Tibial artery (tissue), 4 donors: Measurements from ENCODE around the gene NBL1.
A peak's percentile ranks its signal among the peaks of the same experiment; 100 is the strongest.

ENCODE experiments used
- DNase-seq, 2 donors: peaks; one replicate each; pipeline ENCODE4 v3.0.0-alpha.2; 2019
- H3K27ac ChIP-seq, 2 donors: fragments of 200-600 bp; sonication (generic) in 1 of 2; 1 replicate in 1 of 2; 2 replicates in 1 of 2; pipeline ENCODE4 v1.5.1; 2018 to 2019; ENCODE audit warnings: mild to moderate bottlenecking in 1 of 2
- H3K27me3 ChIP-seq, 2 donors: fragments of 200-600 bp; sonication (generic) in 1 of 2; one replicate each; pipeline versions ENCODE4 v1.5.1 to v1.6.0; 2016 to 2019
- H3K36me3 ChIP-seq, 3 donors: fragments of 200-600 bp; sonication (generic) in 2 of 3; one replicate each; pipeline ENCODE4 v1.5.1; 2016 to 2019; ENCODE audit warnings: mild to moderate bottlenecking in 2 of 3
- H3K4me1 ChIP-seq, 4 donors: fragments of 200-600 bp; sonication (generic) in 2 of 4; 1 replicate in 3 of 4; 2 replicates in 1 of 4; pipeline ENCODE4 v1.5.1; 2016 to 2019
- H3K4me3 ChIP-seq, 2 donors: fragments of 200-600 bp; sonication (generic) in 1 of 2; 1 replicate in 1 of 2; 2 replicates in 1 of 2; pipeline ENCODE4 v1.5.1; 2018 to 2019; ENCODE audit warnings: mild to moderate bottlenecking in 2 of 2
- H3K9me3 ChIP-seq, 3 donors: fragments of 200-600 bp; sonication (generic) in 1 of 3; one replicate each; pipeline ENCODE4 v1.5.1; 2016 to 2019
- CTCF ChIP-seq, 2 experiments: fragments of 200-600 bp in 1 of 2; fragments of 450-650 bp in 1 of 2; IDR thresholded peaks; one replicate each; pipeline ENCODE4 v1.5.1; 2017 to 2019; ENCODE audit warnings: antibody characterized with exemption in 2 of 2, mild to moderate bottlenecking in 1 of 2, moderate library complexity in 1 of 2
- intact Hi-C: fragments of 100-400 bp; cut with DNase I; formaldehyde crosslinking; loops from one replicate; pipeline ENCODE4 v1.15.0; 2023; ENCODE audit warnings: low total_unique reads

The NBL1 gene

GRCh38 chr1:19648689-19649088, 4.6 kb downstream of the NBL1 start:
- no peak for DNase-seq
- no peak for TF ChIP-seq CTCF (IDR thresholded peaks at IDR 0.05)
- H3K27me3 ChIP-seq: no peaks in the 10 kb centered on the region
- no peaks in the 10 kb centered on the region for H3K36me3 ChIP-seq
- H3K4me3 ChIP-seq: no peak overlapping the region
- peak overlapping the region; percentile 48 to 89 for H3K27ac ChIP-seq
- H3K4me1 ChIP-seq: peaks cover 0 to 72% (median 58%) of the 10 kb centered on the region in 4 donors
- intact Hi-C loops: loop anchor here (5.0 kb wide), 2 partner anchors 51 to 161 kb away; partner anchors contain the start of gene CAPZB
- H3K9me3 ChIP-seq: no peaks in the 10 kb centered on the region

GRCh38 chr1:19650416-19651140, 6.5 kb downstream of the NBL1 start:
- H3K4me3 ChIP-seq: no peak overlapping the region
- H3K27ac ChIP-seq: peak overlapping the region; percentile 53 to 66
- H3K4me1 ChIP-seq: peaks cover 0 to 78% (median 56%) of the 10 kb centered on the region in 4 donors
- H3K27me3 ChIP-seq: no peaks in the 10 kb centered on the region
- DNase-seq: no peak
- intact Hi-C loops: loop anchor here (5.0 kb wide), 1 partner anchor 258 kb away; no protein-coding TSS in a partner anchor
- H3K9me3 ChIP-seq: no peaks in the 10 kb centered on the region
- peaks cover 0 to 10% (median 9%) of the 10 kb centered on the region in 3 donors for H3K36me3 ChIP-seq
- TF ChIP-seq CTCF (IDR thresholded peaks at IDR 0.05): no peak

GRCh38 chr1:19651141-19651737, 7.1 kb downstream of the NBL1 start:
- Histone ChIP-seq H3K36me3 (peaks cover 0 to 16% (median 13%) of the 10 kb centered on the region in 3 donors), H3K9me3 (no peaks in the 10 kb centered on the region), H3K4me1 (peaks cover 0 to 72% (median 49%) of the 10 kb centered on the region in 4 donors), H3K4me3 (no peak overlapping the region), H3K27ac (peak overlapping the region; percentile 53 to 66), H3K27me3 (no peaks in the 10 kb centered on the region)
- TF ChIP-seq CTCF (IDR thresholded peaks at IDR 0.05): peak; percentile 74 to 79
- intact Hi-C loops: loop anchor here (5.0 kb wide), 1 partner anchor 259 kb away; no protein-coding TSS in a partner anchor
- peak in 1 of 2 donors; percentile 80 for DNase-seq

GRCh38 chr1:19654386-19654785, 10.3 kb downstream of the NBL1 start:
- H3K27ac ChIP-seq: no peak overlapping the region
- peaks cover 0 to 43% (median 38%) of the 10 kb centered on the region in 3 donors for H3K36me3 ChIP-seq
- H3K4me3 ChIP-seq: no peak overlapping the region
- no peak for DNase-seq
- TF ChIP-seq CTCF (IDR thresholded peaks at IDR 0.05): no peak
- H3K4me1 ChIP-seq: peaks cover 0 to 44% (median 28%) of the 10 kb centered on the region in 4 donors
- H3K9me3 ChIP-seq: no peaks in the 10 kb centered on the region
- H3K27me3 ChIP-seq: no peaks in the 10 kb centered on the region
- intact Hi-C loops: loop anchor here (5.0 kb wide), 1 partner anchor 262 kb away; no protein-coding TSS in a partner anchor

- Histone ChIP-seq H3K27me3 (no peaks in the 10 kb centered on the region), H3K4me1 (peaks cover 0 to 45% (median 28%) of the 10 kb centered on the region in 4 donors), H3K36me3 (peaks cover 0 to 43% (median 38%) of the 10 kb centered on the region in 3 donors), H3K27ac (no peak overlapping the region), H3K4me3 (no peak overlapping the region), H3K9me3 (no peaks in the 10 kb centered on the region)
- no peak for TF ChIP-seq CTCF (IDR thresholded peaks at IDR 0.05)
- DNase-seq: no peak
- intact Hi-C loops: loop anchor here (5.0 kb wide), 1 partner anchor 263 kb away; no protein-coding TSS in a partner anchor
These were observed 11.0 kb downstream of the NBL1 start for GRCh38 chr1:19654886-19655717.
